HG03025 (cell line): ENCODE results near the gene ADK.
"Not testable (repeated sequence)": the region's sequence is repeated elsewhere in the genome, so short reads cannot be mapped to it uniquely, and the experiment has no call there.

ENCODE experiments used
- ATAC-seq: cut with Tn5 transposase; IDR thresholded peaks from one replicate; pipeline ENCODE4 v1.9.1; 2021; ENCODE audit warnings: mild to moderate bottlenecking, moderate library complexity; ENCODE audit not compliant: unreplicated experiment, low FRiP score

ADK gene

DNA sequence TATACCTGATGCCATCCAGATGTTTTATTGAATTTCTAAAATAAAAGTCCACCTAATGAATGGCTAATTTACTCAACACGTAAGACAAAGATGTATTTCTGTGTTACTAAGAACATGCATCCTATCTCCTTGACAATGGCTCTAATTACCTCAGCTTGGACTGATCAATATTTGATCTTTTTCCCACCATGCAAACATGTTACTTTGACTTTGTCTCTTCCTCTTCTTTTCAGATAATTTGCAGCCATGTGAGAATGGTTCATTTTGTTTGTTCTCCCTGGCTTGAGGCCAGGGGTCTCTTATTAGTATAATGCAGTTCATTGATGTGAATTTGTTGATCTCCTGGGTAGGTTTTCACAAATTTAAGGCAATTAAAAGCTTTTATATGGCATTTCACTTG is 302.1 kb downstream of the ADK start:
- no peak for ATAC-seq

DNA sequence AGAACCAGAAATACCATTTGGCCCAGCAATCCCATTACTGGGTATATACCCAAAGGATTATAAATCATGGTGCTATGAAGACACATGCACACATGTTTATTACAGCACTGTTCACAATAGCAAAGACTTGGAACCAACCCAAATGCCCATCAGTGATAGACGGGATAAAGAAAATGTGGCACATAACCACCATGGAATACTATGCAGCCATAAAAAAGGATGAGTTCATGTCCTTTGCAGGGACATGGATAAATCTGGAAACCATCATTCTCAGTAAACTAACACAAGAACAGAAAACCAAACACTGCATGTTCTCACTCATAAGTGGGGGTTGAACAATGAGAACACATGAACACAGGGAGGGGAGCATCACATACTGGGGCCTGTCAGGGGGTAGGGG is 306.5 kb downstream of the ADK start:
- not testable (repeated sequence) for ATAC-seq

DNA sequence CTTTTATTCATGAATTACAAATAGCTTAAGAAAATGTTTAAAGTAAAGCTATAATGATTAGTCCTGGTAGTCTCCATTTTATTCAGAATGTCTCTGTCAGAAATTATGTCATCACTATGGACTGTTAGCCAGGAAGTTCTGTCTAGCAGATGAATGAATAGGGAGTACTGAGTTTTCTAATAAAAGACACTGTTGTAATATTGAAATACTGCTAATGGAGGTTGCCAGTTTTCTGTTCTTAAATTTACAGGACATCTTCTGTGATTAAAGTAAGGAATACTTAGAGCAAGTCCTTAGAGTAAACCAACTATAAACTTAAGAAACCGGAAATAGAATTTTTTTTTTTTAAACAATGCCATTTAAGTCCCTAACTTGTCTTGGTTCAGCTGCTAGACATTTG is 309.8 kb downstream of the ADK start:
- no peak for ATAC-seq

DNA sequence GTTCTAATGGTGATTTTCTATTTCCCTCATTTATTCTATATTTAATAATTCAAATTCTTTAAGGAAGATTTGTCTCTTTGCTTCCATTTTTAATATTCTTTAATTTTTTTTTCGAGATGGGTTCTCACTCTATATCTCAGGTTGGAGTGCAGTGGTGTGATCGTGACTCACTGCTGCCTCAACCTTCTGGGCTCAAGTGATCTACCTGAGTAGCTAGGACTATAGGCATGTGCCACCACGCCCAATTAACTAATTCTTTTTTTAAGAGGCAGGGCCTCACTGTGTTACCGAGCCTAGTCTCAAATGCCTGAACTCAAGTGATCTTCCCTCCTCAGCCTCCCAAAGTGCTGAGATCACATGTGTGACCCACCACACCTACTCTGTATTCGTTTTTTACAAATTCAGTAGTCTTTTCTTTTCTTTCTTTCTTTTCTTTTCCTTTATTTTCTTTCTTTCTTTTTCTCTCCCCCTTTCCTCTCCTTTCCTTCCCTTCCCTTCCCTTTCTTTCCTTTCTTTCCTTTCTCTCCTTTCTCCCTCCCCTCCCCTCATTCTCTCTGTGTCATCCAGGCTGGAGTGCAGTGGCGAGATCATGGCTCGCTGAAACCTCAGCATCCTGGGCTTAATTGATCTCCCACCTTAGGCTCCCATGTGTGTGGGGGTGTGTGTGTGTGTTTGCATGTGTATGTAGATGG is 323.1 kb downstream of the ADK start:
- no peak for ATAC-seq

DNA sequence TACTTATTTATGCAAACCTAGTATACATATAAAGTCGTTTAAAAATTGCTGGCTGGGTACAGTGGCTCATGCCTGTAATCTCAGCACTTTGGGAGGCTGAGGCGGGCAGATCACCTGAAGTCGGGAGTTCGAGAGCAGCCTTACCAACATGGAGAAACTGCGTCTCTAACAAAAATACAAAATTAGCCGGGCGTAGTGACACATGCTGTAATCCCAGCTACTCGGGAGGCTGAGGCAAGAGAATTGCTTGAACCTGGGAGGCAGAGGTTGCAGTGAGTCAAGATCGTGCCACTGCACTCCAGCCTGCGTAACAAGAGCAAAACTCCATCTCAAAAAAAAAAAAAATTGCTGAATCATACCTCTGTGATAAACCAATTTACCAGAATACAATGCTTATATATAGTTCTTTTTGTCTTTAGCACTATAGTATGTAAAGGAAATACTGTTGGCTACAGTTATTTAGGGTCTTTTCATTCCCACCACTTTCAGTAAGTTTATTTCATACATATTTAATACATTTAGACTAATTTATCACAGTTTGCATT is 325.2 kb downstream of the ADK start:
- not testable (repeated sequence) for ATAC-seq

DNA sequence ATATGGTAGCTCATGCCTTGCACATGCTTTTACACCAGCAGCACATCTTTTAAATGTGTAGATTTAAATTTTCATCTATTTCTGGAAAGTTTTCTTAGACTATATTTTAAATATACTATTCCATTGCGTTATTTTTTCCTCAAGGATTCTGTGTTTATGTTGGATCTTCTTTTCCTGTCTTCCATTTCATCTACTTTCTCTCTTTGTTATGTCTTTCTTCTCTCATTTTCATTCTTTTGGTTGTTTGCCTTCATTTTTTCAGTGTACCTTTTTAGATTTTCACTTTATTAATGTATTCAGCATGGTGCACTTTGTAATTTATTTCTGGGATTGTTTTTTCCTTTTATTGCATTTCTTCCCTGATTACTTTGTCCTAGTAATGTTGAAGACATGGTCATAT is 329.8 kb downstream of the ADK start:
- no peak for ATAC-seq

DNA sequence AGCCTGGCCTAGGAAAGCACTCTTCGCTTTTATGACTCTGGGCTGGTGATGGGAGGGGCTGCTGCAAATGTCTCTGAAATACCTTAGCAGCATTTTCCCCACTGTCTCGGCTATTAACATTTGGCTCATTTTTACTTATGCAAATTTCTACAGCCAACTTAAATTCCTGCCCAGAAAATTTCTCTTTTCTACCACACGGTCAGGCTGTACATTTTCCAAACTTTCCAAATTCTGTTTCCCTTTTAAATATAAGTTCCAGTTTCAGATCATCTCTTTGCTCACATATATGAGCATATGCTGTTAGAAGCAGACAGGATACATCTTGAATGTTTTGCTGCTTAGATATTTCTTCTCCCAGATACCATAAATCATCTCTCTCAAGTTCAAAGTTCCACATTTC is 332.3 kb downstream of the ADK start:
- no peak for ATAC-seq

DNA sequence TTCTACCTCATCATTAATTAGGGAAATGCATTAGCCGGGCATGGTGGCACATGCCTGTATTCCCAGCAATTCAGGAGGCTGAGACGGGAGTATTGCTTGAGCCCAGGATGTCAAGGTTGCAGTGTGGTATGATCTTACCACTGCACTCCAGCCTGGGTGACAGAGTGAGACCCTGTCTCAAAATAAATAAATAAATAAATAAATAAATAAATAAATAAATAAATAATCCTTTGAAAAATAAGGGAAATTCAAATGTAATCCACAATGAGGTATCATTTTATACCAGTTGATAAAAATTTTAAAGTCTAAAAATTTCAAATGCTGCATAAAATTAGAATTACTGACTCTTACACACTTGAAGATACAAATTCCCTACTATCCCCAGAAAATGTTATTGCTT is 334.3 kb downstream of the ADK start:
- ATAC-seq: no peak

DNA sequence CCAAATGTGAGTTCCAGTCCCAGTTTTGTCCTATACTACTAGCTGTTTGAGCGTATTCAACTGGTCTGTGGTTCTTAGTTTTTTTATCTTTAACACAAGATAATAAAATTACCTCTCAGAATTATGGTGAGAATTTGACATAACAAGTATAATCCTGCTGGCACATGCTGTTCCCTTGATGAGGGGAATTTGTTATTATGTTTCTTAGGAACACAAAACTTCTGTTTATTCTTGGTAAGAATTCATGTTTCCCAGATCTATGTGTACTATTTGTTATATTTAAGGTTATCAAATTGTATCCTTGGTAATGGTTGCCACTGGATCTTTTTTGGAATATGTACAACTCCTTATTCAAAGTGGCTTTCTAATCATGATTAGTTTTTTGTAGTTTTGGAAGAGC is 335.6 kb downstream of the ADK start:
- no peak for ATAC-seq

DNA sequence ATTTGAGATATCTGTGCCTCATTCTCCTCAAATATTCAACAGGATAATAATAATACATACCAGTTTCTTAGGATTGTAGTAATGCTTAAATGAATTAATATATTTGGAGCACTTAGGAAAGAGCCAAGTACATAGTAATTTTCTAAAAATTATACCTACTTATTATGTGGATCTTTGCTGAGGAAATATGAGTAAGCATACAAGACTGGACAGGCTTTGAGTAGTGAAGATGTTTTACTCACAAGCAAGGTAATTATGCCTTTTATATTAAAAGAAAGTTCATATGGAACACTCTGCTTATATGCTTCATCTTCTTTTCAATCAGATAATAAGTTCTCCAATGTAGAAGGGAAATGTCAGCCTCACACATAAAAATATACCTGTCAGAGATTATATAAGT is 337.9 kb downstream of the ADK start:
- ATAC-seq: no peak

DNA sequence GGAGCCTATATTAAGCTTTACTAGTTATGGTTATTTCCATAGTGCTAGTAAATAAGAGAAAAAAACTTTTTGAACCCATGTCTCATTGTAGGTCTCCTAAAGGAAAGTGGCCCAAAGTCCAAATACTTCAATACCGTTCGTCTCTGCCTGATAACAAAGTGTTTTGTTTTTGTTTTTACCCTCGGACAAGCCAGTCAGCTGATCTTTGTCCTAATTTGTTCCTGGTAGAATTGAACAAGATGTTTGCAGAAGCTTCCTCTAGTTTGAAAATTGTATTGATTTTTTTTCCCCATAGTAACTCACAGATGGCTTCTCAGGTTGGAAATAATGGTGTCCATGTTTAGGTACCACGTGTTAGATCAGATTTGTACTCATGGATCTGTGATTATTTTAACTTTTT is 339.5 kb downstream of the ADK start:
- no peak for ATAC-seq

DNA sequence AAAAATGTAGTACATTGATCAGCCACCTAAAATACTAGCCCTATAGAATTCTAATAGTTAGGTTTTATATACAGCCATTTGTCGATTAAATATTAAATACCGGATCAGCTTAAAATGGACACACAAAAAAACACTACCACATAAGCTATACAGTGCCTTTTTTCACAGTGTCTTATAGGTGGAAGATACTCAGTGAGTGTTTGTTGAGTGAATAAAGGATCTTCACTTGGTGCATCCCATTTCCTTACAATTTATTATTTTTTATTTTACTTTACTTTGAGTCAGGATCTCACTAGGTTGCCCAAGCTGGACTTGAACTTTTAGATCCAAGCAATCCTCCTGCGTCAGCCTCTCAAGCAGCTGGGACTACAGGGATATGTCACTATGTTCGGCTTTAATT is 340.0 kb downstream of the ADK start:
- no peak for ATAC-seq

DNA sequence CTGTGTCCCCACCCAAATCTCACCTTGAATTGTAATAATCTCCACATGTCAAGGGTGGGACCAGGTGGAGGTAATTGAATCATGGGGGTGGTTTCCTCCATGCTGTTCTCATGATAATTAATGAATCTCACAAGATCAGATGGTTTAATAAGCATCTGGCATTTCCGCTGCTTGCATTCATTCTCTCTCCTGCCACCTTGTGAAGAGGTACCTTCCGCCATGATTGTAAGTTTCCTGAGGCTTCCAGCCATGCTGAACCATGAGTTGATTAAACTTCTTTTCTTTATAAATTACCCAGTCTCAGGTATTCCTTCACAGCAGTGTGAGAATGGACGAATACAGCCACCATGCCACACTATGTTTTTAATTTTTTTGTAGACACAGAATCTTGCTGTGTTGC is 345.3 kb downstream of the ADK start:
- ATAC-seq: not testable (repeated sequence)

DNA sequence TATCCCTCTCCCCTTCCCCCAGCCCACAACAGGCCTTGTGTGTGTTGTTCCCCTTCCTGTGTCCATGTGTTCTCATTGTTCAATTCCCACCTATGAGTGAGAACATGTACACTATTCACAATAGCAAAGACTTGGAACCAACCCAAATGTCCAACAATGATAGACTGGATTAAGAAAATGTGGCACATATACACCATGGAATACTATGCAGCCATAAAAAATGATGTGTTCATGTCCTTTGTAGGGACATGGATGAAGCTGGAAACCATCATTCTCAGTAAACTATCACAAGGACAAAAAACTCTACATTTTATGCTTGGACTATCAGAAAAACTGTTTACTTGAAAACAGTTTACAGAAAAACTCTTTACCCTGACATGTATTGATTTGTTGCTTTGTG is 347.6 kb downstream of the ADK start:
- not testable (repeated sequence) for ATAC-seq

DNA sequence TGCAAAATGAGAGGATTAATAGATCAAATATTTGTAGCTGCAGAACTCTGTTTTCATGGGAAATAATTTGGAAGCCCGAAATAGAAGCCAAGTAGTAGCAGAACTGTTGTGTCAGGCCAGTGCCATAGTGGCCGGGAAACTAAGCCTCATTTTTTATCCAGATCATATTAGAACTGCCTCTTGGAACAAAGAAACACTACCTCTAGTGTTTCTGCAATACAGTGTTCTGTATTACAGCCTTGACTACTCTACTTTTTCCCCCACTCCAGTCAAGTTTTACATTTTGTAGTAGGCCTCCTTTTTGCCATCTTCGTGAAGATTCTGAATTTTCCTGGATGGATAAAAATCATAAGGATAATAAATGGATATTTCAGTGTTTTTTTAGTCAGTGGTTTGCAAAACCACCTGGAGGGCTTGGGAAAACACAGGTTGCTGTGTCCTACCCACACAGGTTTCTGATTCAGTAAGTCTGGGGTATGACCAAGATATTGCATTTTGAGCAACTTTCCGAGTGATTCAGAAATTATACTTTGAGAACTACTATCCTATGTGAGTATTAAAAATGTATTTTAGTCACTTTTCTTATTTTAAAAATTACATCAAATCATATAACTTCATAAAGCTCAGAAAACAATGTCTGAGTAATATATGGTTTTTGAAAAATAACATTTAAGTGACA is 349.1 kb downstream of the ADK start:
- no peak for ATAC-seq

DNA sequence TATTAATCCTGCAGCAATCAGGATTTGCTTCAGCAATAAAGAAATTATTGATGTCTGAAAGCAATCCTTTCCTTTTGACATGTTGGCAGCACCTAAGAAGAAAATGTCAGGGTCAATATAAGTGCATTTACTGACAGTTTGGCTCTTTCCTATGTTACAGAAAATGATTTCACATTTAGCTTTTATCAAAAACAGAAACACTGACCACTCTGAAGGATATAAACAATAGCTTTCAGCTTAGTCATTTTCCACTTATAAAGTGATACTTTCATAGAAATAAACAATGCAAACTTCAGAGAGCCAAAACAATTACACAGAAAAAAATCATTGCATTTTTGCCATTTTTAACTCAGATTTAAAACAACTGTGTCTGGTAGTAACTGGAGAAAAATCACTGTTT is 349.8 kb downstream of the ADK start:
- ATAC-seq: no peak

DNA sequence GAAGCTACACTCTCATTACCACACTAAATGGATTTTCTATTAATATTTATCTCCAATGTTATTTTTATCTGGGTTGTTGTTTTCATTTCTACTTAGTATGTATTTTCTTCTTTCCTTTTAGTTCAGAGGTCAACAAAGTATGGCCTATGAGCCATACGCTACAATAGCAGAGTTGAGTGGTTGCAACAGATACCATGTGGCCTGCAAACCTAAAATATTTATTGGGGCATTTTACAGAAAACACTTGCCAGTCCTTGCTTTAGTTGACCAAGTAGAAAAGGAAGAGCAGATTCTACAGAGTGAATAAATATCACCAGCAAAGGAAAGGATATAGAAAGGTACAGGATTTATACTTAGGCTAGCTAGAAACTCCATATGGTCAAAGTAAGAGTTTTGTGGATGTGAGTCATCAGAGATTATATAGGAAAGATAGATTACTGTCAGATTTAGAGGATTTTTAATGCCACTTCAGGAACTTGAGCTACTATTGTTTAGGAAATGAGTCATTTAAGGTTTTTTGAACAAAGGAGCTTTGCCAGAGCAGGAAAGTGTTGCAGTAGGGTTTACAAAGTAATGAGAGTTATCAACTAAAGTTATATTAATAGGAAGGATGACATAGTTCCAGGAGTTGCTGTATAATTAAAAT is 352.1 kb downstream of the ADK start:
- no peak for ATAC-seq

DNA sequence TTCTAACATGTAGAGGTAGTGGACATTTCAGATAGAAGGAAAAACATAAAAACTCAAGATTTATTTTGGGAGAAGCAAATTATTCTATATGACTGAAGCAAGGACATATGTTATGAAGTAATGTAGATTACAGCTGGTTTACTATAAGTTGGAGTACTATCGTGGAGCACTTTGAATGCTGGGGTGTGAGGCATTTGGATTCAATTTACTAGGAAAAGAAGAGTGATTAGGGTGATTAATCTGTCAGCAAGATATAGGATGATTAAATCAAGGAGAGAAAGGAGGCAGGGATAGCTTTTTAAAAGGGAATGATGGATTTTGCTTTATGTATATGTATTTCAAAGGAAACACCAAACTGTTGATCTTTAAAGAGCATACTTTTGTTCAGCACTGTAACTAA is 356.9 kb downstream of the ADK start:
- no peak for ATAC-seq

DNA sequence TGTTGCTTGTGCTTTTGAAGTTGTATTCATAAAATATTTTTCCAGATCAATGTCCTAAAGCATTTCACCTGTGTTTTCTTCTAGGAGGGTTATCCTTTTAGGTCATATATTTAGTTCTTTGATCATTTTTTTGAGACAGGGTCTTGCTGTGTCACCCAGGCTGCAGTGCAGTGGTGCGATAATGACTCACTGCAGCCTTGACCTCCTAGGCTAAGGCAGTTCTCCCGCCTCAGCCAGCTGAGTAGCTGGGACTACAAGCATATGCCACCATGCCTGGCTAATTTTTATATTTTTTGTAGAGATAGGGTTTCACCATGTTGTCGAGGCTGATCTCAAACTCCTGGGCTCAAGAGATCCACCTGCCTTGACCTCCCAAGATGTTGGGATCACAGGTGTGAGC is 359.6 kb downstream of the ADK start:
- ATAC-seq: no peak

DNA sequence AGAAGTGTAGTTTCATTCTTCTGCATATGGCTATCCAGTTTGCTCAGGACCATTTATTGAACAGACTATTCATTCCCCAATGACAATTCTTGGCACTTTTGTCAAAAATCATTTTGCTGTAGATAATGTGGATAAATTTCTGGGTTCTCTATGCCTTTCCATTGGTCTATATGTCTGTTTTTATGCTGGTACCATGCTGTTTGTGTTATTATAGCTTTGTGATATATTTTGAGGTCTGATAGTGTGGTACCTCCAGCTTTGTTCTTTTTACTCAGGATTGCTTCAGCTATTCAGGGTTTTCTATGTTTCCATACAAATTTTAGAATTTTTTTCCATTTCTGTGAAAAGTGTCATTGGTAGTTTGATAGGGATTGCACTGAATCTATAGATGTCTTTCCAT is 360.0 kb downstream of the ADK start:
- no peak for ATAC-seq

DNA sequence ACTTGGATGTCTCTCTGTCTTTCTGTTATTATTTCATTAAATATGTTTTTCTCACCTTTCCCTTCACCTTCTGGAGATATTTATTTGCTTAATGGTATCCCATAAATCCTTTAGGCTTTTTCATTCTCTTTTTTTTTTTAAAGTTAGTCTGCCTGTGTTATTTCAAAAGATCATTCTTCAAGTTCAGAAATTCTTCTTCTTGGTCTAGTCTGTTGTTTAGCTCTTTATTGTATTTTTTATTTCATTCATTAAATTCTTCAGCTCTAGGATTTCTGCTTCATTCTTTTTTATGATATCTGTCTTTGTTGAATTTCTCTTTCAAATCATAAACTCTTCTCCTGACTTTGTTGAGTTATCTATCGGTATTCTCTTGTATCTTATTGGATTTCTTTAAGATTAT is 363.3 kb downstream of the ADK start:
- no peak for ATAC-seq

DNA sequence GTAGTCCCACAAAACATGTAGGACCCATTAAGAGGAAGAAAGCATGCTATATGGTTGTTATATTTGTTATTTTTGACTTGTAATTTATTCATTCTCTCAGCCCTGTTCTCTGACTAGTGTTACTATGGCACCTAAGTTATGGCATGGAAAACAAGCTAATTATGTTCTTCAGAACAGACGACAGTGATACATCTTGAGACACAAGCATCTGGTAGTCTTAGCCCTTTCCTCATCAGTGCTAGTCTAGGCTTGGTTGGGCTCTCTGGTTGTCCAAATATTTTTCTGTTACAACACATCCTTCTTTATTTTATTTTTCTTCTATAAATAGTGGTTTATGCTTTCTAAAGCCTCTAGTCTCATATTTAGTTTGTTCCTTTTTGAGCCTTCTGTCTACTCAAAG is 367.0 kb downstream of the ADK start:
- no peak for ATAC-seq
